ENCODE data around the gene RXRA.

- TF ChIP-seq ZBTB33 (CRISPR knock-in tag; IDR thresholded peaks at IDR 0.05) = no peak
- TF ChIP-seq CBX5 (CRISPR knock-in tag; IDR thresholded peaks at IDR 0.05; ENCODE audit: borderline replicate concordance) = no peak
- no peak for TF ChIP-seq EZH2 (conservative IDR thresholded peaks at IDR 0.05; ENCODE audit: low read depth, low read length)
- TF ChIP-seq POLR2AphosphoS5 (IDR thresholded peaks at IDR 0.05; ENCODE audit: low read depth, low read length) = no peak
- TF ChIP-seq SMARCC2 (IDR thresholded peaks at IDR 0.05) = no peak
Measured at GRCh38 chr9:134407121-134407779, 81.0 kb downstream of the RXRA start.
